GM18867 (cell line): ENCODE measurements around the gene NFRKB.
"Not testable (repeated sequence)": the region's sequence is repeated elsewhere in the genome, so short reads cannot be mapped to it uniquely, and the experiment has no call there.

Experiments
- ATAC-seq: cut with Tn5 transposase; IDR thresholded peaks from one replicate; pipeline ENCODE4 v1.9.1; 2021; ENCODE audit warnings: mild to moderate bottlenecking, moderate library complexity; ENCODE audit not compliant: unreplicated experiment

NFRKB gene

GRCh38 chr11:129894278-129895125 lies 876 bp downstream of the NFRKB start:
- ATAC-seq = peak; percentile 1

DNA sequence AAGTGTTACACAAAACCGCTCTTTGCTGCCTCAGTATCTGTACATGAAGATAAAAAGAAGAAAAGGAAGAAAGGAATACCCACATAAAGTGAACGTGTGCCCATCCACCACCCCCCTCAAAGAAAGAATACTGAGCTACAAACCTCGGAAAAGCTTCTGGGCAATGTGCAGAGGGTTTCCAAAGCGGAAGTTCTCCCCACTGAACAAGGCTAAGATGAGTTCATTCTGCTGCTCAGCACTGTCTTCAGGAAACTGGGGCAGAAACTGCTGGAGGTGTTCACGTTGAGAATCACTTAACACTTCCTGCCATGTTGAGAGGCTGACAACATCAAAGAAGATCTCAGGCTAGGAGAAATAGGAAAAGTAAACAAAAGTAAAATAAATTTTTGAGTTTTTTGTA lies 6.9 kb downstream of the NFRKB start:
- ATAC-seq = no peak

- ATAC-seq = no peak
These were observed 10.0 kb downstream of the NFRKB start for GRCh38 chr11:129885381-129885780.

DNA sequence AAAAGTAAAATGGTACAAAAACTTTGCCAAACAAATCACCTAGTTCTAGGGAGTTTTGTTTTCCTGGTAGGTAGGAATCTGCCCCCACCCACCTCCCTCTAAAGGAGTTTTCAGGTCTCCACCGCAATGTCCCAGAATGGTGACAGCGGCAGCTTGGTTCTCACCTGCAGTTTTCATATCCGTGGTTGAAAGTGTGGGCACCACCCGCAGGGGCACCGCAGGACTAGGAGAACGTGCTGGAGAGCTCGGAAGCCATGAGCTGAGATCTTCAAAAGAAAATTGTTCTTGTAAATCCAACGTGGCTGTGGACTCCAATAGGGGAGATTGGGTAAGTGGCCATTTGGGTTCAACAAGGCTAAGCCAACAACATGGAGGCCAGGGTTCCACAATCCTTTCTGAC lies 10.8 kb downstream of the NFRKB start:
- ATAC-seq = no peak

DNA sequence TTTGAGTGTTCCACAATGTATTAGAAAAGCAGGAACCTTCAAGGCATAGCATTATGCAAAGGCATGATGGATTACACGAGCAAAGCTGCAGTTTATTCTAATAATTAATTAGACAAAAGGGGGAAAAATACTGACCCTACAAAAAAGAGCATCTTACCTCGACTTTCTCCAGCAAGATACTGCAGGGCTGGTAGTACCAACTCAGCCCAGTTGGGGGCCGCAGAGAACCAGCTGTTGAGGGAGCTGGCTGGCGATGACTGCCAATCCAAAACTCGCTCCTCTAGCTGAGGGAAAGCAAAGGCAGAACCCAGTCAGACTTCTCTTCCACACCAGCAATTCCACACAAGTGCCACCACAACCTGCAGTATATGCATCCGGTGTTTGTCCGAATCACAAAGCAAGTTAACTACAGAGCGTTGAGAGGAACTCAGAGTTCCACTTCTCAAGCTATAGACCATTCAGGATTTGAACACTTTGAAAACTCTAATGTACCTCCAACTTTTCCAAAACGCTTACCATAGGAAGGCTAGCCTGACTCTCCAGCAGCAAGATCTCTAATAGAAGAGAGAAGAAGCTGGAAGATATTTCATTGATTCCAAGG lies 13.7 kb downstream of the NFRKB start:
- ATAC-seq = peak; percentile 66

DNA sequence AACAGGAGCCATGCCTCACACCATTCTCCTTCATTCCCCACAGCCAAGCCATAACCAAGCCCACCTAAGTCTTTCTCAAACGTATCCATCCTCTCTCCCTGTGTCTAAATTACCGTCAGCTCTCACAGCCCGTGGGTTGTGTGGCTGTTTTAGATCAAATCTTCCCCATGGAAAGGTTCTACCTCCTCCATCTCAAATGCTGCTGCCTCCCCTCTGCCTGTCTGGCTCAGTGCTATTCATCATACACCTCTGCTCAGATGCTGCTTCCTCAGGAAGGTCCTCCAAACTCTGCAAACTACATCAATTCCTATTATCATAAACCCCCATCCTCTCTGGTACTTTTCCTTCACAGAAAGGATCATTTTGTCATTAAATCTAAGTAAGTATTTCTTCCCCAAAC lies 15.1 kb downstream of the NFRKB start:
- ATAC-seq = no peak

- ATAC-seq = no peak
These were observed 23.5 kb downstream of the NFRKB start for GRCh38 chr11:129871914-129872313.

DNA sequence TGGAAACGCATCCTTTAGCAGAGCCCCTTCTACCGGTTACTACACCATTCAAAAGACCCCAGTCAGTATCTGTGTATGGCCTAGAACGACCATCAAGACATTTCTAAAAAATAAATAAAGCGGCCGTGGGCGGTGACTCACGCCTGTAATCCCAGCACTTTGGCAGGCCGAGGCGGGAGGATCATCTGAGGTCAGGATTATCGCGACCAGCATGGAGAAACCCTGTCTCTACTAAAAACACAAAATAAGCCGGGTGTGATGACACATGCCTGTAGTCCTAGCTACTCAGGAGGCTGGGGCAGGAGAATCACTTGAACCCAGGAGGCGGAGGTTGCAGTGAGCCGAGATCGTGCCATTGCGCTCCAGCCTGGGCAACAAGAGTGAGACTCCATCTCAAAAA lies 26.8 kb downstream of the NFRKB start:
- ATAC-seq = not testable (repeated sequence)

DNA sequence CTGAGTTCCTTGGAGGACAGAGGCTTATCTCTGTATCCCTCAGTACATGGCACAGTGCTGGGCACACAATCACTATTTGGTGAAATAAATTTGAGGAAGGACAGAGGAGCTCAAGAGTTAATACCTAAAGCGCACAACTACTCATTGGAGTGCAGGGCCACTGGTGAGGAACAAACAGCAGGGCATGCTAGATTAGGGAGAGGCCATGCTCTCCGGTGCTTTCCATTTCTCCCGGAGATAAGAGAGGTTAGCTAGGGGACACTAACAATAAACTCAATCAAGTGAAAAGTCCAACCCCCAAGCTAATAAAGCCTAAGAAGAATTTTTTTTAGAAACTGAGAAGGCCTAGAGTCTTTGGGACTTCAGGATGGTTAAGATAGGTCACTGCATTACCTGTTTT lies 29.1 kb downstream of the NFRKB start:
- ATAC-seq = no peak

DNA sequence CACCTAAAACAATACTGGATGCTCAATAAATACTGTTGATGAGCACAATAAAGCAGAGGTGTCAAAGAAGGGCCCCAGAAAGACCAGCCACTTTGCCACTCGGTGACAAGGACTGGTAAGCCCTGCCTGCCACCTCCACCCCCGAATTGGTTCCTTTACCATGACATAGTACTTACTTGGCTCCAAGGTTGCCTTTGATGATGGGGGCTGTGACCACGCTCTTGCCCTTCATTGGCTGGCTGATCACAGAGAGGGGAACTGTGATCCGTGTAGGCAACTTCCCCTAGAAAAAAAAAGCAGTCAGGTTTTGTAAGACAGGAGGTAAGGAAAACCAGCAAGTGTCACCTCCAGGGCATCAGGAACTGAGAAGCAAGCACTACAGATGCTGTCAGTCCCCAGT lies 29.7 kb downstream of the NFRKB start:
- ATAC-seq = no peak

DNA sequence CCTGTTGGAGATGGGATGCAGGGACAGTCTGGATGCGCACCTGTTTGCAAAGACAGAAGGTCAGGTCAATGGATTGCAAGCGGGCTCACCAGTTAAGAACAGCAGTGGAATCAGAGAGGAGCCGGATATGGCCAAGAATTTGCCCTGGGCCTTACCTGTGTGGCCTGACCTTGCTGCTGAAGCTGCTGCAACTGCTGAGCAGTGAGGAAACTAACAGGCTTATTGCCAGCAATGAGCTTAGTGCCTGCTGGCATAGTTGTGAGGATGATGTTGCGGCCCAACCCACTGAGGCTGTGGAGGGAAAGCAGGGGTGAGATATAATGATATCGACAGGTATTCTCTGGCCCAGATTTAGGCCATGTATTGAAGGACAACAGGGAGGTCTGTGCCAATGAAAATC lies 30.6 kb downstream of the NFRKB start:
- no peak for ATAC-seq

DNA sequence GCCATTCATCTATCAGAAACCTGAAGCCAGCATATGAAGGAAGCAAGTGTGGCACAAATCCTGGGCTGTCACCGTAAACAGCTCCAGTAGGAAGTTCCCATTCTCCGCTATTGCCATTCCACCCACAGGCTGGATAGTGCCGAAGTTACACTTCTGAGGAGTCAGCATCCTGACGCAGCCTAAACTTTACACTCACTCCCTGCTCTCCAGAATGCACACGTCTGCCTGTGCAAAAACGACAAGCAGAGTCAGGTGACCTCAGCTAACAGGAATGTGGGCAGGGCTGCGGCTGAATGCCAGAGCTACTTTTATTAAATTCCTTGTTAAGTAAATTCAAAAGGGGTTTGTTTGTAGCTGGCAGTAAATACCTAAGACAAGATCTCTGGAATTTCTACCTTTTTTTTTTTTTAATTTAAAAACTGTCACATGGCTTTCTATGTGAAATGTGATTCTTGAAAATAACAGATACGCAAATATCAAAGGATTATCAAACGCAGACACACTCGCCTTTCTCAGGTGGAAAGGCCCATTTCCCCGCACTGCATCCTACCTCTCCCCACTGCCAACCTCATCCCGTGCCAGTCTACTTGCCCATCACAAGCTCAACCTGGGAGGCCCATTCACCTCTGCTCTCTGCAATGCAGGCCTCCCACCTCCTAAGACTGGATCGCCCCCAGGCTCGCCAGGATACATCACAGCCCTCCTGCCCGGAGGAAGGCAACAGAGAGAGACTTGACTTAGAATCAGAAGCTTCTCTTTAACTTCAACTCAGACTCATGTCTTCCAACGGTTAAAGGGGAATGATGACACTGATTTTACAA lies 33.5 kb downstream of the NFRKB start:
- no peak for ATAC-seq

DNA sequence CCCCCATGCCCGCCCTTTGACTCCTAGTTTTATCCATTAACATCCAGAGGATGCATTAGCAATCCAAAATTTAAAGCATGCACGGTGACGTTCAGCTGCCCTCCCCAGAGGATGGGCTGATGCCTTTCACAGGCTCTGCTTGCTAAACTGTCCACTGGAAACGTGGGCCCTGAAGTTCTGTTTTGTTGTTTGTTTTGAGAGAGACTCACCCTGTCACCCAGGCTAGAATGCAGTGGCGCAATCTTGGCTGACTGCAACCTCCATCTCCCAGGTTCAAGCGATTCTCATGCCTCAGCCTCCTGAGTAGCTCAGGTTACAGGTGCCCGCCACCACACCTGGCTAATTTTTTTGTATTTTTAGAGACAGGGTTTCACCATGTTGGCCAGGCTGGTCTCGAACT lies 39.3 kb downstream of the NFRKB start:
- no peak for ATAC-seq

GRCh38 chr11:129855086-129855485 lies 40.3 kb downstream of the NFRKB start:
- no peak for ATAC-seq

- ATAC-seq = no peak
These were observed 41.1 kb downstream of the NFRKB start for GRCh38 chr11:129854232-129854805.

DNA sequence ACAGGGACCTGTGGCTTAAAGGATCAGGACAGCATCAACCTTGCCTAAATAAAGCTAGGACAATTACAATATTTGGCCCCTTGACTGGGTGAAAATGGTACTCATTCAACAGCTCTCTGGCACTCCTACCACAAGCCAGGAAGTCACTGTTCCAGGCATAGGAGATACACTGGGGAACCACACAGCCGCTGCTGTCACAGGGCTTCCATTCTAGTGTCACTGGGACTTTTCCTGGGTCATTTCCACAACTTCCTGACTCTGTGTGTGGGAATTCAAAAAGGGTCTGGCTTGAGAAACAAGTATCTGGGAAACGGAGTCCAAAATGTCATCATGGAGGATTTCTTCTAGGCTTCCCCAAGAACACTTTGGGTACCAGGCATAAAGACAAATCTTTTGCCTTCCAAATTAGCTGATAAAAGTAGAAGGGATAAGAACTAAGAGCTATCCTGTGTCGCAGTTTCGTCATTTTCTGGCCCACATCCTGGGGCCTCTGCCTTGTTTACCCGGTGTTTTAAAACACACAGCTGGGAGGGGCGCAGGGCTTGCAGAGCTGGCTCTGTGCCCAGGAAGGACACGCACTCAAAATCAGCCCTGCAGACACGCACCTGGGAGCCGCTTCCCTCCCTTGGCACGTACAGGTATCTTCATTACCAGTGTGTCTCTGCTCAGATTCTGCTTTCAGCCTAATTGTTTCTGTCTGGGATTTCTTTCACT lies 41.7 kb downstream of the NFRKB start:
- no peak for ATAC-seq

DNA sequence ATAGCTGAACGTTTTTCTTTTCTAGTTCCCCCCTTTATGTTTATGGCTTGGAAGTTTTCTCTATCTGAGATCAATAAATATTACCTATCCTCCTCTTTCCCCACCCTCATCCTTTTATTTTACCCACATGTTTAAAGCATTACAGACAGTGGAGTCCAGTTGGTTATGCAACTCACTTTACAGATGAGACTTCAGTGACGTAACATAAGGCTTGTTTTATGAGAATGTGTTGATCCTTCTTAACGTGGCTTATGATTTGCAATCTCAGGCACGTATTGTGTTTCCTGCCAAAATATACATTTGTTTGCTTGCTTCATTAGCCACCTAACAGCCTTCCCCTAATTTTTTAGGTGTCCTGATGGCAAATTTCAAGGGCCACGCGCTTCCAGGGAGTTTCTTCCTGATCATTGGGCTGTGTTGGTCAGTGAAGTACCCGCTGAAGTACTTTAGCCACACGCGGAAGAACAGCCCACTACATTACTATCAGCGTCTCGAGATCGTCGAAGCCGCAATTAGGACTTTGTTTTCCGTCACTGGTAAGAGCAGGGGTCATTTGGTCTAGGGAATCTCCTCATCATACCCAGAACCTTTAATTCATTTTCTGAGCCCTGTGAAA lies 43.1 kb downstream of the NFRKB start:
- no peak for ATAC-seq

DNA sequence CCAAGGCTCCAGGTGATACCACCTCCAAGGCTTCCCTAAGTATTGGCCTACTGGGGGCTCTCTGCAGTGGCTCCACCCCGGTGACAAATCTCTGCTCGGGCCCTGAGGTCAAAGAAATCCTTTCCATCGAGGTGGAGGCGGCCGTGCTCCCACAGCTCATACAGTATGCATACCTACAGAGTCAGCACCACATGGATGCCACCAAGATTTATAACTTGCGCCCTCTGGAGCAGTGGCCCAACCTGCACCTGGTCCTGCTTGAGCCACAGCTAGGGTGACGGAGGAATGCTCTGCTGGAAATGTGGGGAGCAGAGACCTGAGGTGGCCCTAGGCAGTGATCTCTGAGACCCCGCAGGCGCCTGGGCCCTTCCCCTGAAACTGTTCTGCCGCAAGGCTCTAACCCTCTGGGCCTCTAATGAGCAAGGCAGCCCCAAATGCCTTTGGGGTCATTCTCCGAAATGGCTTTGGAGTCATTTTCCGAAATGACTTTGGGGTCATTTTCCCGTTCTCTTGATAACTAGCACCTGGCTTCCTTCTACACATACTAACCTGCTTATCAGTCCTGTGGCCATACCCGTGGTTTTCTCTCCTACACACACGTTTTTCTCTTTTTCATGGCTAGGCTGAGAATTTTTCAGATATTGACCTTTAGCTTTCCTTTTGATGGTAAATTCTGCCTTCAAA lies 45.8 kb downstream of the NFRKB start:
- ATAC-seq = no peak

- not testable (repeated sequence) for ATAC-seq
These were observed 48.0 kb downstream of the NFRKB start for GRCh38 chr11:129847361-129847760.
